Activated T-helper 1 cell treated with anti-CD3 and anti-CD28 coated beads, Interleukin-2, amount 50 U/mL, for 16 hours (primary cell): ENCODE measurements around the gene CNPY2.
"Not testable (repeated sequence)": the region's sequence is repeated elsewhere in the genome, so short reads cannot be mapped to it uniquely, and the experiment has no call there.

Experiments
- DNase-seq, 2 donors: peaks; one replicate each; pipeline ENCODE4 v3.0.0-alpha.2; 2020; ENCODE audit warnings: low read depth in 1 of 2, low spot score in 1 of 2

Gene CNPY2

DNA sequence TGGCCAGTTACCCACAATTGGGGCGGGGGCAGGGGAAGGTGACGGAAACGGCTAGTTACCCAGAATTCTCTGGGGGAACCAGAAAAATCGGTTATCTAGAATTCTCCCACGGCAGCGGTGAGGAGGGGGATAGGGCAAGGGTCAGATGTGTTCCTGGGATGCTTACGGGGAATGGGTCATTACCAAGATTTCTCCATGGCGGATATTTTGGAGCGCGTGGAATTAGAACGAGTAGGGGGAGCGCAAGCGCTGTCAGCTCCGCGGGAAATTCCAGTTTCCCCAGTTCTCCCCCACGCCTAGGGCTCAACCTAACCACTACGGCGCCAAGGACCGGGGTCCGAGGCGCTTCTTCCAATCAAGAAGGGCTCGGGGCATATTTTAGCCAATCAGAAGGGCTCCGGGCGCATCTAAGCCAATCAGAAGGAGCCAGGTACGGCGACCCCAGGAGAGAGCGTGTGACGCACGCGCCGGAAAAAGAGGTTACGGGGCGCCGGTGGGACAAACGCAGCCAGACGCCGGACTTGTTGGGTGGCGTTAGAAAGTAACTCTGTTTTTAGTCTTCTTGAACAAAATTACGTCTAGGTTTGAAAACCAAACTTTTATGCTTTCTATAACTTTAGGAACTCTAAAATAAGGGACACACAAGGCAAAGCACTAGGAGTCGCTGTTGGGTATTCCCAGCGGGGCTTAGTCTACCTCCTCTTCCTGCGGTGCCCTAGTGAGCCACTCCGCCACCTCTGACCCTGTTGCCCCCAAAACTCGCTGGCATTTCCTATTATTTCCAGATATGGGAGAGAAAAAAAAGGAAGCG is 18.1 kb upstream of the CNPY2 start, which contains the start of gene PAN2:
TSS of gene PAN2 (minus strand) at position 322 of the 811 bp plus-strand sequence. CDS start 906 bp downstream, outside the sequence.
- DNase-seq = peak; percentile 74 to 87

DNA sequence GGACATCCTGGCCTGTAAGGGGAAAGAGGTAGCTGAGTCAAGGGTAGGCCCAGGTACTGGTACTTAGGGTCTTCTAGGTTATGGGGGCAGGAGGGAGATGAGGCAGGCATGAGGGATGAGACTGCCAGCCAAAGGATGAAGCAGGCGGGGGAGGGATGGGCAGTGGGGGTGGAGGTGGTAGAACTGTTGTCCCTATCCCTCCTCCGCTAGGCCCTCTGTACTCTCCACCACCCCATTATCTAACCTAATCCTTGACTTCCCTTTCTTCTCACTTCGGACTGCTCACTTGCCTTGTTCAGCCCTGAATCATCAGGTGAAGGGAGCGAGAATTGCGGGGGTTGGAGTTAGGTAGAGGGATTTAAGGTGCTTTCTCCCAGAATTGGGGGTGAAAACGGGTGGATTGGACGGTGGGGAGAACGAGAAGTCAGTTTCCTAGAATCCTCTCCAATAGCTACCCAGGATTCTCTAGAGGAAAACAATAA is 17.4 kb upstream of the CNPY2 start:
- no peak for DNase-seq

DNA sequence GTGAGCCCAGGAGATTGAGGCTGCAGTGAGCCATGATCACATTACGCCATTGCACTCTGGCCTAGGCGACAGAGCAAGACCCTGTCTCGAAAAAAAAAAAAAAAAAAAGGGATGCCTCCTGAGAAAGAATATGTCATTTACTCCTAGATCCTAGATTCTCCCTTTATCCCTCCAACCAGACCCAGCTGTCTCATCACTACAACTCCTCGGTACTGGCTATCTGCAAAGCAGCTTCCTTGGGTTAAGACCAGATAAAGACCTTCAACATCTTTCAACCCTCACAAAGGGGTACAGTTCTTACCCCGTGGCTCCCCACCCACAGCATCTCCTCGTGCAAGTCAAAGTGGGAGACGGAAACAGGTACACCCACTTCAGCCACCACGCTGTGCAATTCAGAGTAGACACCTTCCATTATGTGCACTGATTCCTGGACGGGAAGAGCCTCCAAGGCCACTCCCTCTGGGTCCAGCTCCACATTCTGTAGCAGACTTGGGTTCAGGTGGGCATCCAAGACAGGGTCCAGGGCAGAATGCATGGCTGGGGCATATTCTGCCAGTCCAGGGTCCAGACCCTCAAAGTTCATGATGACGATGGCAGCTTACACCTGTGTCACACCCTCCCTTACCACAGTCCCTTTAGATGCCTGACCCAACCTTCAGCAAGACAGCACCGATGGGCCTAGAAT is 16.9 kb upstream of the CNPY2 start:
- DNase-seq = no peak

DNA sequence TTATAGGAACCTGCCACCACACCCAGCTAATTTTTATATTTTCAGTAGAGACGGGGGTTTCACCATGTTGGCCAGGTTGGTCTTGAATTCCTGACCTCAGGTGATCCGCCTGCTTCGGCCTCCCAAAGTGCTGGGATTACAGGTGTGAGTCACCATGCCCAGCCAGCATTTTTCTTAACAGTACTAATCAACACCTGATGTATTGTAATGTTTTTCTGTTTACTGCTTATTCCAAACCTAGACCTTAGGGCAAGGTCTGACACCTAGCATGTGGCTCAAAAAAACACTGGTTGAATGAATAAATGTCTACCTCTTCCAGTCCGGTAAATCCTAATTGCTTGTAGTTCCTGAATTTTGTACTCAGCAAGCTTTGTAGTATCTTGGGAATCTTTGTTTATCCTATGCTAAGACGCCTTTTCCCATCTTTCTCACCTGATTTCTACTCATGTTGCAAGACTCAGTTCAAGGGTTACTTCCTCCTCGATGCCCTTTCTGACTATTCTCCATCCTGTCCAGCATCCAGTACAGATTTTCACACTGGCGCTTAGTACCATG is 15.2 kb upstream of the CNPY2 start:
- no peak for DNase-seq

DNA sequence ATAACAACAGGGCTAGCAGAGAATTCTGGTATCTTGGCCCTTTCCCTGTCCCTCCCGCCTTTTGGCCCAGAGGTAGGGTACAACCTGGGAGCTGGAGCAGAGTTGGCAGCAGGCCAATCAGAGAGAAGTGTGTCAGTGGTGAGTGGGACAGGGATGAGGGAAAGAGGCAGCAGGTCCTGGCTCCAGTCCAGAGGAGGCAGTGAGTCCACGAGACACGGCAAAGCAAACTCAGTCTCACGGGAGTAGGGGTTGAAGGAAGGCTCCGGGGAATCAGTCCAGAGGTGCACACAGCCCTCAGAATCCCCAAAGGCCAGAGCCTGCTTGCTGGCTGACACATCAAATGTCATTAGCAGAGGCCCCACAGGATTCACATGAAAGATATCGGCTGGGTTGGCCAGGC is 10.7 kb upstream of the CNPY2 start:
- DNase-seq = no peak

DNA sequence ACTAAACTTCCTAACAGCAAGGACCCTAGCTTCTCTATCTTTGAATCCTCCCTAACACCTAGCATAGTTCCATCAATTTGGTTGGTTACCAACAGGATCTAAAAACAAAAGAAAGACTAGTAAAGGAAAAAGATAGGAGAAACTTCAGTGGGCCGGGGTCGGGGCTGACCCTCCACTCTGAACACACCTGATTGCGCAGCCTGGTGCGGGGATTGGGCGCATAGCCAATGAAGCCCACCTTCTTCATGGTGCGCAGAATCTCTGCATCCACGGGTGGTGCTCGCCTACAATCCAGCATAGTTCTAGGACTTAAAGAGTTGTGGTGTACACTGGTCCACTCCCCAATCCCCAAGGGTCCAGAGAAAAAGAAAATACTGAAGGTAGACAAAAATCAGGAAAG is 10.3 kb upstream of the CNPY2 start:
- DNase-seq = no peak

DNA sequence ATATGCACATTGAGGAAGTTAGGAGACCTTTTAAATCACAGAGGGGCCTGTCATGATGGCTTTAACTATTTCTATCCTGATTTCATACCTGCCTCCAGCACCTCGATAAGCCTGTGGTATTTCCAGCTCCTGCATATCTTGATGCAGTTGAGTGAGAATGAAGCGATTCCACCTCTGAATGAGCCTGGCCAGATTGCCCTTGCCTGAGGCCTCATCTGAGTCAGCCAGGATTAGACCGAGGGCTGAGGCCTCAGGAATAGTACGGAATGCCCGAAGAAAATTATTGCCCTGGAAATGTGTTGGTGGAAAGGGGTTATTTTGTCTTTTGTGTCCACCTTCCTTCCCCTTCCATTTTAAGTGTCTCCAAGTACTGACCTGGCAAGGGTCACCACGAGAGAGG is 8.4 kb upstream of the CNPY2 start:
- DNase-seq = no peak

DNA sequence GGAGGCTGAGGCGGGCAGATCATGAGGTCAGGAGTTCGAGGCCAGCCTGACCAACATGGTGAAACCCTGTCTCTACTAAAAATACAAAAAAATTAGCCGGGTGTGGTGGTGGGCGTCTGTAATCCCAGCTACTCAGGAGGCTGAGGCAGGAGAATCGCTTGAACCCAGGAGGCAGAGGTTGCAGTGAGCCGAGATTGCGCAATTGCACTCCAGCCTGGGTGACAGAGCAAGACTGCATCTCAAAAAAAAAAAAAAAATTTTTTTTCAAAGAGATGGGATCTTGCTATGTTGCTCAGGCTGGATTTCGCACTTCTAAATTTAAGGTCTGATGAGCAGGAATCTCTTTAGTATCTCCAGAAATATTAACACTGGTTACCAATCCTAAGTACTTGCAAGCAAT is 5.8 kb upstream of the CNPY2 start:
- not testable (repeated sequence) for DNase-seq

DNA sequence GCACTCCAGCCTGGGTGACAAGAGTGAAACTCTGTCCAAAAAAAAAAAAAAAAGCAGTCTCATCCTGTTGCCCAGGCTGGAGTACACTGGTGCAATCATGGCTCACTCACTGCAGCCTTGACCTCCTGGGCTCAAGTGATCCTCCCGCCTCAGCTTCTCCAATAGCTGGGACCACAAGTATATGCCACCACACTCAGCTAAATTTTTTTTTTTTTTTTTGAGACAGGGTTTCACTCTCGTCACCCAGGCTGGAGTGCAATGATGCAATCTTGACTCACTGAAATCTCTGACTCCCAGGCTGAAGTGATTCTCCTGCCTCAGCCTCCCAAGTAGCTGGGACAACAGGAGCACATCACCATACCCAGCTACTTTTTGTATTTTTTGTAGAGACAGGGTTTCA is 5.2 kb upstream of the CNPY2 start:
- no peak for DNase-seq

DNA sequence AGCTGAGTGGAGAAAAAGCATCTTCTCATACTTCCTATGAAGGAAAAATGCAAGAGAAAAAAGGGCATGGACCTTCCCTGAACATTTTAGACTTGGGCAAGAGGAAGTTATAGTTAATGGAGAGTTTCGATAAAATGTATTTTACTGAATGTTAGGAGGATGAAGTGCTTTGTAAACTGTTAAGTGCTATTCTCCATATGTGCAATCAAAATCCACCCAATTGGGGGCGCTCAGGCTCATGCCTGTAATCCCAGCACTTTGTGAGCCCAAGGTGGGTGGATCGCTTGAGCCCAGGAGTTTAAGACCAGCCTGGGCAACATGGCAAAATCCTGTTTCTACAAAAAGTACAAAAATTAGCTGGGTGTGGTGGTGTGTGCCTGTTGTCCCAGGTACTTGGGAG is 1.9 kb upstream of the CNPY2 start:
- no peak for DNase-seq

DNA sequence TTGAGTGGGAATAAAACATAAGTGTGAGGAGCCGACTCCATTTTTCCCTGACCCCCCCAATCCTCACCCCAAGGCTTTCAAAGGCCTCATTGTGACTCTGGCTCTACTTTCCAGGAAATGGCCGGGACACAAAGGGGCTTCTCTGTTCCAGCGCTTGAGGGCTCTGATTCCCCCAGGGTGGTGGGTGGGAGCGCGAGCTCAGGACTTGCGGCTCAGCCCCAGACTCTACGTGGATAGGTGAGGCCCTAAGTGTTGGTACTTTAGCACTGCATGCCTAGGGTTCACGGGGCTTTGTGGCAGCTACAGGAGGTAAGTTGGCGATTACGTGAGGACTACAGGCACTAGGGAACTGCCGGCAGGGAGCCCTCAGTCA is 553 bp downstream of the CNPY2 start:
- no peak for DNase-seq

DNA sequence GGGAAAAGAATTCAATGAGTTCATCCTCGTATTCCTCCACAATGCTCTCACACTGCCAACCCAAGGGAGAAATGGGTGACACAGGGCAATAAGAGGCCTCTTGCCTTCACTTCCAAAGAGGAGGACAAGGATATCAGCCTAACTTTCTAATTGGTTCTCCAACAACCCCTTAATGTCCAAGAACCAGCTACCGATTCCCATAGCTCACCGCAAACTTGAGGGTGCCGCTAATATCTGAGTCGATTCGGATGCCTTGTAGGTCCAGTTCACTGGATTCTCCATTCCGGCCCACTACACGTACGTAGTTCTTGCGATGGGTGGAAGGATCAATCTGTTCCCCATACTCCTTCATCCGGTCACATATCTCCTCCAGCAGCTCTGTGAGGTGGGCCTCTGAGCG is 4.8 kb downstream of the CNPY2 start:
- no peak for DNase-seq

DNA sequence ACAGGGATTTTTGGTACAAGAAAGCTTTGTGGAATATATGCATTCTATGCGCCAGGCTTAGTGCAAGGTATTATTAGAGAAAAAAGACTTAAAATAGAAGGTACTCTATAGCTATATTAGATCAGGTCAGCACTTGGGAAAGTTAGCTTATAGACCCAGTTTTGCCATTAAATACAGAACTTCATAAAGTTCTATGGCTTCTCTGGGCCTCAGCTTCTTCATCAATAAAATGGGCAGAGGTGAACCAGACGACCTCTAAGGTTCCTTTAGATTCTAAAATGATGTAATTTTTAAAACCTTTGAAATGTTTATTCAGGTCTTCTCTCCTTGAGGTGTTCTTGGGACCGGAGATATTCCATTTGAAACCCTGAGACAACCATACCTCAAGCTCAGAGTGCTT is 7.1 kb downstream of the CNPY2 start:
- DNase-seq = no peak

DNA sequence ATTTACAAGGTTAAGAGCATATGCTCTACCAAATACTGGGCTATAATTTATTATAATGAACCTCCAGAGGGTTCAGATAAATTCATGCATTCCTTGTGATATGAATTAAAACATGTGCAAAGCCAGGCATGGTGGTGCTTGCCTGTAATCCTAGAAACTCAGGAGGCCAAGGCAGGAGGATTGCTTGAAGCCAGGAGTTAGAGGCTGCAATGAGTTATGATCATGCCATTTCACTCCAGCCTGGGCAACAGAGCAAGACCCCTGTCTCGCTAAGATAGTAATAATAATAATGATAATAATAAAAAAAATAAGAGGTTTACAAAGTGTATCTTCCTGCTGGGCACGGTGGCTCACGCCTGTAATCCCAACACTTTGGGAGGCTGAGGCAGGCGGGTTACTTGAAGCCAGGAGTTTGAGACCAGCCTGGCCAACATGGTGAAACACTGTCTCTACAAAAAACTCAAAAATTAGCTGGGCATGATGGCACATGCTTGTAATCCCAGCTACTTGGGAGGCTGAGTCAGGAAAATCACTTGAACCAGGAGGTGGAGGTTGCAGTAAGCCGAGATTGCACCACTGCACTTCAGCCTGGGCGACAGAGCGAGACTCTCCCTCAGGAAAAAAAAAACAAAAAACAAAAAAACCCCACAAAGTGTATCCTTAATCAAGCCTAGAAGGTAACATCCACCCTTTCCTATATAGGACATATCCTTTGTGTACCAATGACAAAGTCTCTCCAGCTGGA is 8.4 kb downstream of the CNPY2 start:
- DNase-seq = no peak

DNA sequence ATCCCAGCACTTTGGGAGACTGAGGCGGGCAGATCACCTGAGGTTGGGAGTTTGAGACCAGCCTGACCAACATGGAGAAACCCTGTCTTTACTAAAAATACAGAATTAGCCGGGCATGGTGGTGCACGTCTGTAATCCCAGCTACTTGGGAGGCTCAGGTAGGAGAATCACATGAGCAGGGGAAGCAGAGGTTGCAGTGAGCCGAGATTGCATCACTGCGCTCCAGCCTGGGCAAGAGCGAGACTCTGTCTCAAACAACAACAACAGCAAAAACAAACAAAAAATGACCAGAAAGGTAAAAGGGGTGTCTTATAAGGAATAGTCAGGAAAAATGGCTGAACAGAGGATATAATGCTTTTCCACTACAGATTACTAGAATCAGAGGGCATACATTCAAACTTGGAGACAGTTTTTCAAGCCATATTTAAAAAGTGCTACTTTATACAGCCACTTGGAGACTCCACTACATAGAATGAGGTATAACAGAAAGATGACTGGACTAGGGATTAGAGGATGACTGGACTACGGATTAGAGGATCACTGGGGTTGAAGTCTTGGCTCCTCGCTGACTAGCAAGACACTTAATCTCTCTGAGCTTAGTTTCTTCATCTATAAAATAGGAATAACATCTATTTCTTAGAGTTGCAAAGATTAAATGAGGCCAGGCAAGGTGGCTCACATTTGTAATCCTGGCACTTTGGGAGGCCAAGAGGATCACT is 10.8 kb downstream of the CNPY2 start:
- DNase-seq = no peak

DNA sequence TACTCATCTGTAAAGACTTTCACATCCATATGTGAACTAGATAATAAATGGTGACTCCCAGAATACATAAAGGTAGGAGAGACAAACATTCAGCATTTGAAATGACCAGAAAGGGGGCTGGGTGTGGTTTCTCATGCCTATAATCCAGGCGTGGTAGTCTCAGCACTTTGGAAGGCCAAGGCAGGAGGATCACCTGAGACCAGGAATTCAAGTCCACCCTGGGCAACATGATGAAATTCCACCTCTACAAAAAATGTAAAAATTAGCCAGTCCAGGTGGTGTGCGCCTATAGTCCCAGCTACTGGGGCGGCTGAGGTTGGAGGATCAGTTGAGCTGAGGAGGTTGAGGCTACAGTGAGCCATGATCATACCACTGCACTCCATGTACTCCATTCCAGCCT is 11.5 kb downstream of the CNPY2 start:
- DNase-seq = no peak

DNA sequence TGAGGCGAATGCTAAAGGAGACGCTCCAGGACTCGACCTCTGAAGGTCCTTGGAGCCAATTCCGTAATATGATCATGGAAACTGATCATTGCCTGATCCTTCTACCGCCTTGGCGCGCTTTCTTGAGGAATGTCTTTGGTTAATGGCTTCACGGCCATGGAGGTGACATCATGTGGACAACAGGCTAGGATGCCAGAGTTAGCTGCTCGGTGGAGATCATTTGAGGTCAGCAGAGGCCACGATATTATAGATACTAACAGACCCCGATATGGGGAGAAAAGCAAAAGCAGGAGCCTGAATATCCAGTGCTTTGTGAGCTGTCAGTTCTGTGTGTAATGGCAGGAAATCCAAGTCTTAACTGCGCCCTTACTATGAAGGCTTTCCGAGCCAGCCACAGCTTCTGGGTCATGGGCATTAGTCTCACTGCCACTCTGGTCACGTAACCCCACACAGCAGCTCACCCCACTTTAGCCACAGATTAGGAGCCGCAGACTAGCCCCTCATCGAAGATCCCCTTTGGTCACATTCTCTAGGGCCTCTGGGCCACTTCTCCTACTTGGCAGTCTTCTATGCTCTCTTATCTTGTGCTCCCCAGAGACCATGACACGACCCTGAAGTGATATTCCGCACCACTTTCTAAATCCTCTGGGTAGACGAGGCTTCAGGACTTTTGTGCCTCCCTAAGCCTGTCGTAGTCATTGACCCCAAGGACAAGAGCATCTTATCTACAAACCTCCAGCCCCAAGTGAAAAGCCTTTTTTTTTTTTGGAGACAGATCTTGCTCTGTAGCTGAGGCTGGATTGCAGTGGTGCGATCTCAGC is 14.9 kb downstream of the CNPY2 start:
- no peak for DNase-seq

DNA sequence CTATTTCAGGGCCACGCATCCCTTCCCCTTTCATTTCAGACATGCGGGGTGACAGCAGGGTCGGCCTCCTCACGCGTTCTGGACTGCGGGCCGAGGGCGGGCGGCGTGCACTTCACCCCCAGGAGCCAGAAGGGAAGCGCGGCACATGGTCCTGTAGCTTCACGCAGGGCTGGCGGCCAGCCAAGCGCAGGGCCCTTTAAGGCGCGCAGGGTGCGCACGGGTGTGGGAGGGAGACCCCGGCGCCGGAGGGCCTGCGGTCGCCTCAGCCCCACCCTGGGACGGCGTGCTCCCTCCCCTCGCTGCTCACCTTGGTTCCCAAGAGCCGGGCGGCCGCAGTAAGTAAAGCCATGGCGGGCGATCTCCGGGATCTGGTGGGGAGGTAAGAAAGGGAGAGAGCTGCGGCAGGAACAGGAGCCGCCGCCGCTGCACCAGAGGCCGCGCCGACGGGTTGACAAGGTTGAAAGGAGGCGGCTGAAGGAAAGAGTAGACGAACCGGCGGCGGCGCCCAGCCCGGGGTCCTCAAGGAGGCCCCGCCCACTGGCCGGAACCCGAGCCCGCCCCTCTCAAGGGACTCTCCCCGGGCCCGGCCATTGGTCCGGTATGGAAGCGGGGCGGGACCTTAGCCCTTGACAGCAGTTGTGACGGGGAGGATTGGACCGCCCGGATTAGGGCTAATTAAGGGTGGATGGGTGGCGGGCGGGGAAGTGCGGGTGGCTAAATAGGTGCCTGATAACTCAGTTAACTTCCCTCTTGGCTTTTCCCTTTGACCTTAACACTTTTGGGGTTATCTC is 15.7 kb downstream of the CNPY2 start, which contains the start of gene CS:
TSS of gene CS (minus strand) at position 478 of the 791 bp plus-strand sequence. CDS start at position 349, 129 bp downstream.
- DNase-seq = peak; percentile 95 to 99

DNA sequence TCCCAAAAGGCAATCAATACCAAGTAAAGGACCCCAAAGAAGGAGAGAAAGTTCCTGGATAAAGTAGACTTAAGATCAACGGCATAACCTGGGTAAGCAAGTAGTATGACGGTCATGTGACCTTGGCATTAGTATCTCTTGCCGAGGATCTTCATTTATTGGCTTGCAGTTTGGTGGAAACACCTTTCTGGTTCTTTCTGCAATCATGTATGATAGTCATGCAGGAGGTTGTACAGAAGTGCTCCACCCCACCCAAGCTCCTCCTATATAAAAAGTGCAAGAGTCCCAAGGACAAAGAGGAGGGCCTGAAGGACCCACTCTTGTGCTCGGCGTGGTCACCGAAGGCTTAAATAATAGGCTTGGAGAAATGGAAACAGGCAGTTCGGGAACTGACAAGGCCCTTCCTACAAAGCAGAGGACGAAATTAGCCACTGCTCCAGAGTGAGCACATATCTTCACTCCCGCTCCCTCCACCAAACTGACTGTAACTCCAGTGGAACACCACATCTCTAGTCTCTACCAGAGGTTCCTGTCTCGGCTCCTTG is 16.4 kb downstream of the CNPY2 start:
- peak in 1 of 2 donors; percentile 4 for DNase-seq
